ENCODE measurements around the gene SSBP3.

SSBP3 gene

GRCh38 chr1:54327386-54328065 is 78.7 kb downstream of the SSBP3 start:
- peak; percentile 32 for DNase-seq

- peak; percentile 23 for DNase-seq
These were observed 79.4 kb downstream of the SSBP3 start for GRCh38 chr1:54326543-54327385.

- DNase-seq: peak; percentile 58
These were observed 80.3 kb downstream of the SSBP3 start for GRCh38 chr1:54325703-54326461.

- DNase-seq: no peak
These were observed 80.9 kb downstream of the SSBP3 start for GRCh38 chr1:54325284-54325683.

GRCh38 chr1:54324251-54325140 is 81.7 kb downstream of the SSBP3 start:
- no peak for DNase-seq

- no peak for DNase-seq
These were observed 82.3 kb downstream of the SSBP3 start for GRCh38 chr1:54323921-54324250.

GRCh38 chr1:54323324-54323739 is 82.9 kb downstream of the SSBP3 start:
- peak; percentile 9 for DNase-seq

GRCh38 chr1:54318246-54318814 is 87.9 kb downstream of the SSBP3 start:
- no peak for DNase-seq

GRCh38 chr1:54317084-54317483 is 89.1 kb downstream of the SSBP3 start:
- peak; percentile 36 for DNase-seq

GRCh38 chr1:54315099-54315498 is 91.1 kb downstream of the SSBP3 start:
- peak; percentile 66 for DNase-seq

GRCh38 chr1:54314696-54315095 is 91.5 kb downstream of the SSBP3 start:
- peak; percentile 87 for DNase-seq

- peak; percentile 85 for DNase-seq
These were observed 93.3 kb downstream of the SSBP3 start for GRCh38 chr1:54312796-54313316.

- DNase-seq: no peak
These were observed 94.7 kb downstream of the SSBP3 start for GRCh38 chr1:54311506-54311905.

GRCh38 chr1:54310439-54311328 is 95.5 kb downstream of the SSBP3 start:
- peak; percentile 90 for DNase-seq

- DNase-seq: peak; percentile 95
These were observed 96.4 kb downstream of the SSBP3 start for GRCh38 chr1:54309631-54310366.

GRCh38 chr1:54307305-54307704 is 98.9 kb downstream of the SSBP3 start:
- no peak for DNase-seq

- DNase-seq: no peak
These were observed 100.2 kb downstream of the SSBP3 start for GRCh38 chr1:54305906-54306514.

- DNase-seq: no peak
These were observed 101.7 kb downstream of the SSBP3 start for GRCh38 chr1:54304518-54304917.
